Brain pericyte (primary cell): ENCODE results near the gene LYRM9.
"Not testable (repeated sequence)": the region's sequence is repeated elsewhere in the genome, so short reads cannot be mapped to it uniquely, and the experiment has no call there.

ENCODE experiments used
- DNase-seq: peaks from one replicate; pipeline ENCODE4 v3.0.0-alpha.2; 2012; ENCODE audit warnings: low read depth, low spot score

LYRM9 gene

DNA sequence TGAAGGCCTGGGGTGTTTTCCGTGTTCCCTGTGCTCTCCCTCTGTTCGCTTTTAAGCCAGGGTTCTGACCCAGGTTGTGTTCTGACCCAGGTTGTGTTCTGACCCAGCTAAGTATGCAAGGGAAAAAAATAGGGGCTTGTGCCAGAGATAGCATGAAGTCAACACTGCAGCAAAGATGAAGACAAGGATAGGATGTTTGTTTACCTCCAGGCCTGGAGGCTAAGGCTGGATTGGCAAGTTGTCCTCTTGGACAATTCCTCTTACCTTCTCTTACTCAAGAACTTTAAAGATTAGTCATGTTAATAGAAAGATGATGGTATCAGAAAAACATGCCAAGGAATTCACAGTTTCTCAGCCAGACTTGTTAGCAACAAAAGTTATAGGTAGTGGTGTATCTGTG, 19.4 kb downstream of the LYRM9 start:
- no peak for DNase-seq

DNA sequence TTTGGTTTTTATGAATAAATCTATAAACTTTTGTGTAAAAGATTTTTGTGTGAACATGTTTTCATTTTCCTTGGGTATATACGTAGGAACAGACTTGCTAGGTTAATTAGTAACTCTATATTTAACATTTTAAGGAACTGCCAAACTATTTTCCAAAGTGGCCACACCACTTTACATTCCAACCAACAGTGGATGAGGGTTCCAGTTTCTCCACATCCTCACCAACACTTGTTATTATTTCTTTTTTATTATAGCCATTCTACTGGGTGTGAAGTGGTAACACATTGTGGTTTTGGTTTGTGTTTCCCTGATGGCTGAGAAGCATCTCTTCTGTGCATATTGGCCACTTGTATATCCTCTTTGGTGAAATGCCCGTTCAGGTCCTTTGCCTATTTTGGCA, 20.0 kb downstream of the LYRM9 start:
- no peak for DNase-seq

DNA sequence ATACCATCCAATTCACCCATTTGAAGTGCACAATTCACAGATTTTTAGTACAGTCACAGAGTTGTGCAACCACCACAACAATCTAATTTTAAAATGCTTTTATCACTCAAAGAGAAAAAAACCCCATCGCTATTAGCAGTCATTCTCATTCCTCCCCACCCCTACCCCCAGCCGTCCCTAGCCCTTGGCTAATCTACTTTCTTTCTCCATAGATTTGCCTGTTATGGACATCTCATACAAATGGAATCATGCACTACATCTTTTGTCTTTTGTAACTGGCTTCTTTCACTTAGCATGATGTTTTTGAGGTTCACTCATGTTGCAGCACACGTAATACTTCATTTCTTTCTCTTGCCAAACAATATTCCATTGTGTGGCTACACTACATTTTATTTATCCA, 20.4 kb downstream of the LYRM9 start:
- DNase-seq = no peak

DNA sequence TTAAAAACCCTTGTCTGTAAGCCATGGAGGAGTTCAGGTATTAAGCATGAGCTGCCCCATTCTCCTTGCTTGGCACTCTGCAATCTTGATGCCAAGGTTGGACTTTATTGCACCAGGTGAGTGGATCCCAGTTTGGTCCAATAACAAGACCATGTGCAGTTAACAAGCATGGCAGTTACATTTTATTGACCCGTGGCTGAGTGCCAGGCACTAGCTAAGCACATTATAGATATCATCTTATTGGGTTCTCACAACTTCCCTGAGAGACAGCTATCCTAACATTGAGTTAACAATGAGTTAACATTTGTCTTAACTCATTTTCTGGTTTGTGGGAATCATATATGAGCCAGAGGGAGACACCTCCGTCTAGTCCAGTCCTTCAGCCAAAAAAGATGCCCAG, 21.8 kb downstream of the LYRM9 start:
- no peak for DNase-seq

DNA sequence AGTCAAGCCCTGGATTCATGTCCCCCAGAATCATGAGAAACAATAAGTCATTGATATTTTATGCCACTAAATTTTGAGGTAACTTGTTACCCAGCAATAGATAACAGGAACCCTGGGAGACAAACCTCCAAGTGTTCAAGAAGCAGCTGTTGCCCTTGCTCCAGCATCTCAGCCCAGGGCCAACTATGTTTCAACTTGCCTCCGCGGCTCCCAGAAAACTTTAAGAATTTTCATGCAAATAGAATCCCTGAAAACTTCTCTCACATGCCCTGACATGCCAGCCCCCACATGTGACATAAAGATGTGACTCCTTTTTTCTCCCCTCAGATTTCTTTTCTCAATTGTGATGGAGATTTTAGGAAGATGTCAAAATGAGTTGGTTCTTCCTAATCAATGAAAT, 22.8 kb downstream of the LYRM9 start:
- DNase-seq = no peak

DNA sequence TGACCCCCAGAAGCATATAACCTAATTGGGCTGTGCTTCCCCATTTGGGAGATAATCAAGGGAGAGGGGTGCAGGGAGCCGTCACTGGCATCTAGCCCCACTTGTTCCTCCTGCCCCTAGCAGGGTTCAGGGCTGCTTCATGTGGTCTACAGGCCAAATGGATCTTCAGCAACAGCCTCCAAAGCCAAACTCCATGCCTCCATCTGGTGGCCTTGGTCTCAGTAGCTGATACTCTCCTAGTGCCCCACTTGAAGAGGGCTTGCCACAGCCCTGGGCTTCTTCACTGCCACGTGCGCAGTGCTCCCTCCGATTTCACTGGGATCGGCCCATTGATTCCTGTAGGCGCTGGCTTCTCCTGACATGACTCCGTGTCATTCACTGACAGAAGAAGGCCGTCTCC, 24.6 kb downstream of the LYRM9 start:
- no peak for DNase-seq

DNA sequence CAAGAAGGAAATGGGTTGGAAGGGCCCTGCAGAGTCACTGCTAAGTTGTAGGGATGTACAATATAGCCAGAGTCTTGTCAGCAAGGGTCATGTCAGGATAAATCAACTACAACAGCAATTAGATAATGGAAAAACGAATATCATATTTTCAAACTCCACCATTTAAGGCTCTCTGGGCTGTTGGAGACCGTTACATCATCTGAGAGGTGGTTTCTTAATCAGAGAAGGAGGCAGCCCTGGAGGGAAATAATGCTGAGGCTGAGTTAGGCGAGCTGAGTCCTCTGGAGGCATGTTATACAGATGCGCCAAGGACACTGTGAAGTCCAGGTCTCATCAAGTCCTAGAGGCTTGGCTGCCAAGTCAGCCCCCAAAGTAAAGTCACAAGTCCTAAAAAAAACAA, 30.3 kb downstream of the LYRM9 start:
- no peak for DNase-seq

DNA sequence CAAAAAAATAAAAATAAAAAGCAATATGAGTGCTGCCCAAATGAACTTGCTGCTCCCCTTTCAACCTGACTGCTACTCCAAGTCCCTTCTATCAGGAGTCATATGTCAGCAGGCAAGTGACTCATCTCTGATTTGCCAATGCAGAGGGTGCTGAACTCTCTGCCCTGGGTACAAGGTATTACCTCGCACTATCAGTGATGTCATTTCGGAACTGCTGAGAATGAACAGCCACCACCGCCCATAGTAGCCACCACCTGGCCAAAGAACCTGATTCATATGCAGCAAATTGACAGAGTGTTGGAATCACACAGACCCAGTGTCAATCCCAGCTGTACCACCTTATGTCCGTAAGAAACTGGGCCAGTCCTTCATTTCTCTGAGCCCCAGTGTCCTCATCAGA, 31.2 kb downstream of the LYRM9 start:
- no peak for DNase-seq

DNA sequence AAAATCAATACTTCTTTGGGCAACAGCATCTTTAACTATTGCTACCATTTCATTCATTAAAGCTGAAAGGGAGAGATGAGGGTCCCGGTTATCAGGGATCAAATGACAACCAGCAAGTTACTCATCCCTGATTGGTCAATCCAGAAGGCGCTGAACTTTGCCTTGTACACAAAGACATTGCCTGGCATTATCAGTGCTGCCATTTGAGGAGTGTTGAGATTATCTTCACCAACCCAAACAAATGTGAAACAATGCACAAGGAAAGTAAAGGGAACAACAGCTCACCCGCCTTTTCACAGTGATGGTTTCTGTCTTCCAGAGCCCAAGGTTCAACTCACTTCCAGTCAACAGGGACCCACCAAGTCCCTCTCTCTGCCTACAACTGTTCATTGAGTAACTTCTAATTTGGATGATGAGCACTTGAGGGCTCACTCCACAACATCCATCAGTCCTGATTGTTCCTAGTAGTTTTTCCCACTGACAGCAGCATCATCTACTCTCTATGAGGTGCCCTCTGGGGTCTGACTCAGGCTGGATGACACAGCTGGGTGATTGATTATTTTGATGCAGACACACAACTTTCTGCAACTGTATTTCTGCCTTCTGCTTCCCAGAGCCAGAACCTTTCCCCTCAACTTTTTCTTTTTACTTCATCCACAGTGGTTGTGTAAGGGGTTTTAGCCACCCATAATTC, 32.0 kb downstream of the LYRM9 start:
- DNase-seq = no peak

DNA sequence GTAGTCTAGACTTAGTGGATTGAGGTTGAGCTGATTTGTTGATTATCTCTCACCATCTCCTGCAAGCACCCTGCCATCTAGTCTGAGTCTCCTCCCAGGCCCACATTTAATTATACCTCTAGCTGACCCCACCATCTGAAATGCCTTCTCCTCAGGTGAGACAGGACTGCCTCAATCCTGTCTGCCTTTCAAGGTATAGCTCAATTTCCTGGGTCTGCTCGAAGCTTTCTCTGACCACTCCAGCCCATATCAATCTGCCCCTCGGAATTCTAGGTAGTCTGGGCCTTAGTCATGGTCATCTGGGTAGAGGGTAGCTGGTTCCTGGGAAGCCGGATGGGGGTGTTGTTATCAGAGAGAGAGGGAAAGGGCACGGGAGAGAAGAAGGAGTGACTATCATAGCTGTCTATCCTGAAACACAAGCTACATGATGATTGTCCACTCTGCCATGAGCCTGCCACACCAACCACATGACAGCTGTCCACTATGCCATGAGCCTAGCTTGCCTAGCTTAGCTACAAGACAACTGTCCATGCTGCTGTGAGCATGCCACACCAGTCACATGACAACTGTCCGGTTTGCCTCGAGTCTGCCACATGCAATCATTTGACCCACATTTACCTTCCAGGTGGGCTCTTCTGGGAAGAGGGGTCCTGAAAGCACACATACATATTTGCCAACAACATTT, 34.4 kb downstream of the LYRM9 start:
- DNase-seq = no peak

DNA sequence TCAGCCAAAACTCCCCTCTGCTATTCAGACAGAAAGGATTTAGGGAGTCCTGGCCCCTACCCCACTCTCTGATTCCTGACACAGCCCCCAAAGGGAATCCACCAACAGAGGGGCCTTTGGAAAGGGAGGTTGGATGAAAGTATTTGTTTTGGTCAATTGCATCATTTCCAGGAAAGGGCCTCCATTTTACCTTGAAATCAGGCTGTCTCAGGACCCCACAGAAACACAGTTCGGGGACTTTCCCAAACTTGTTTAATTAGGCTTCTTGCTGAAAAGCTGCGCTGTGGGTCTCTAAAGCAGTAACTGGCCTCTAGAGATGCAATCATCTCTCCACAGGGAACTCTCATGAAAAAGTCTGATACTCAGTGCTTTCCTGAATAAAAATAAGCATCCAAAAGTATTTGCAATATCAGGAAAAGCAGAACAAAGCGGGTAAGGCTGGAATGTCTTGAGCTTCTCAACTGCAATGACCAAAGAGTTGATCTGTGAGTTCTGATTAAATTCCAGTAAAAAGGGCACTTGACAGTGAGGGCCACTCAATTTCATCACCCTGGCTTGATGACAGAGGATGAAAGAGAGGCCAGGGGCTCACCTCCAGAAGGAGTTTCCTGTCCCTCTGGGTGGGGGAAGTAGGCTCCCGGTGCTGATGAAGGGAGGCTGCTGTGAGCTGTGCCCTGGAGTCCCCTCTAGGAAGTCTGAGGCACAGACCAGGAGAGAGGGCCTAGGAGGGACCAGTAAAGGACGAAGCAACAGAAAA, 36.3 kb downstream of the LYRM9 start:
- no peak for DNase-seq

DNA sequence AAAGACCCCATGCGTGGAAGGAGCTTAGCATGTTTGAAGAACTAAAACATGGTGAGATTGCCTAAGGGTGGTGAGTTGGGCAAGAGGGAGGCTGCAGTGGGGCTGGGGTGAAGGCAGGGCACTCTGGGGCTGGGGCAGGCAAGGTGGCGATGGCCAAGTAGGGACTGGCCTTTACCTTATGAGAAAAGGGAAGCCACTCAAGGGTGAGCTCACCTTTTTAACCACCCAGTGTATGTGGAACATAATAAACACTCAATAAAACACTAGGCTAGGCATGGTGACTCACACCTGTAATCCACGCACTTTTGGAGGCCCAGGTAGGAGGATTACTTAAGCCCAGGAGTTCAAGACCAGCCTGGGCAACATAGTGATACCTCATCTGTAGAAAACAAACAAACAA, 37.7 kb downstream of the LYRM9 start:
- no peak for DNase-seq

DNA sequence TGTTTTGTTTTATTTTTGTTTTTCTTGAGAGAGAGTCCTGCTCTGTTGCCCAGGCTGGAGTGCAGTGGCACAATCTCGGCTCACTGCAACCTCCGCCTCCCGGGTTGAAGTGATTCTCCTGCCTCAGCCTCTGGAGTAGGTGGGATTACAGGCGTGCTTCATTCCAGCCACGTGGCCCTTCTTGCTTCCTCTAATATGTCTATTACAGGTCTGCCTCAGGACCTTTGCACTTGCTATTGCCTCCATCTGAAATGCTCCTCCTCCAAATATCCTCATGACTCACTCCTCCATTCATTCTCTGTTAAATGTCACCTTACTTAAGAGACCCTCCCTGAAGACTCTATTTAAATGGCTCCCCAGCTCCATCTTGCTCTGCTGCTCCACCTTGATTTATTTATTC, 39.0 kb downstream of the LYRM9 start:
- DNase-seq = no peak

DNA sequence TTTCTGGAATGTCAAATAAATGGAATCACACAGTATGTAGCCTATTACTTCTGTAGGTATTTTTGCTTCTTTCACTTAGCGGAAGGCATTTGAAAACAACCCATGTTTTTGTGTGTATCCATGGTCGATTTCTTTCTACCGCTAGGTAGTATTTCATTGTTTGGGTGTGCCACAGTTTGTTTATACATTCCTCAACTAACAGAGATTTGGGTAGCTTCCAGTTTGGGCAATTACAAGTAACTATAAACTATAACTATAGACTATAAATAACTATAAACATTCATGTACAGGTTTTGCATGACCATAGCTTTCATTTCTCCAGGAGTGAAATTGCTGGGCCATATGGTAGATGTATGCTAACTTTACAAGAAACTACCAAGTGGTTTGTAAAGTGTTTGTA, 40.1 kb downstream of the LYRM9 start:
- no peak for DNase-seq

DNA sequence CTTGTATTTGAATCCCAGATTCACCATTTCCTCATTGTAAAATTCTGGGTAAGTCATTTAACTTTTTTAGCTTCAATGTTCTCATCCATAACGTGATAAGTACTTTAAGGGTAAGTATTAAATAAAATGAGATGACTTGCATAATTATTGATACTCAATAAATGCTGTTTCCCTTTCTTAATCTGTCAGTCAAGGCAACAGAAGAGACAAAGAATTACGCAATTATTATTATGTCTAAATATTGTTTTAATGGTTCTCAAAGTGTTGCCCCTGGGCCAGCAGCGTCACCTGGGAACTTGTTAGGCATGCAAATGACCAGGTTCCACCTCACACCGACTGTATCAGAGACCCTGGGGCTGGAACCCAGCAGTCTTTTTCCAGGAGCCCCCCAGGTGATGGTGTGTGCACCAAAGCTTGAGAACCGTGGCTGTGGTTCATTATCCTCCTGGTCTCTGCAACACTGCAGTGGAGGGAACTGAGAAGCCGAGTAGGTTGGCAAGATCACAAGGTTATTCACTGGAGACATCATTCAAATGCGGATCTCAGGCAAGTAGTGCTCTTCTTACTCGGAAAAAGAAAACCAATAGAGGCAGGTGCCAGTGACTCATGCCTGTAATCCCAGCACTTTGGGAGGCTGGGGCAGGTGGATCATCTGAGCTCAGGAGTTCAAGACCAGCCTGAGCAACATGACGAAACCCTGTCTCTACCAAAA, 43.5 kb downstream of the LYRM9 start:
- no peak for DNase-seq

DNA sequence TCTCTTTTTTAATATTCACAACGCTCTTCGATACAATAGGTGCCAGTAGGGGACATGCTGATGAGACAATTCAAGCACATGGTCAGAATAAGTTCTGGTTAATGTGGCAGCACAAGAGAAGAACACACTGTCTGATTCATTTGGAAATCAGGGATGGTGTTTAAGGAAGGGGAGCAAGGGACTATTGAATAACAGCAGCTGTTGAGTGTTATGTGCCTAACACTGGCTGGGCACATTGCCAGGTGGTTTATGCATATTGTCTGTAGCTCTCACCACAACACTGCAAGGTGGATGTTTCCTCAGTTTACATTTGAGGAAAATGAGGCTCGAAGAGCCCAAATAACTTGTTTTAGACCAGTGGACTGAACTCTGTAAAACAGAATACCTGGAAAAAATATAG, 44.2 kb downstream of the LYRM9 start:
- DNase-seq = no peak

DNA sequence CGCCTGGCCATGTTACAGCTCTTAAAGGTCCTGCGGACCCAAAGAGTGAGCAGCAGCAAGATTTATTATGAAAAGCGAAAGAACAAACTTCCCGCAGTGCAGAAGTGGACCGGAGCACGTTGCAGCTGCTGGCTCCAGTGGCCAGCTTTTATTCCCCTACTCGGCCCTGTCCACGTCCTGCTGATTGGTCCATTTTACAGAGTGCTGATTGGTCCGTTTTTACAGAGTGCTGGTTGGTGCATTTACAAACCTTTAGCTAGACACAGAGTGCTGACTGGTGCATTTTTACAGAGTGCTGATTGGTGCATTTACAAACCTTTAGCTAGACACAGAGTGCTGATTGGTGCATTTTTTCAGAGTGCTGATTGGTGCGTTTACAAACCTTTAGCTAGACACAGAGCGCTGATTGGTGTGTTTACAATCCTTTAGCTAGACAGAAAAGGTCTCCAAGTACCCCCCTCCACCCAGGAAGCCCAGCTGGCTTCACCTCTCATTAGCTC, 46.3 kb downstream of the LYRM9 start:
- DNase-seq = not testable (repeated sequence)

DNA sequence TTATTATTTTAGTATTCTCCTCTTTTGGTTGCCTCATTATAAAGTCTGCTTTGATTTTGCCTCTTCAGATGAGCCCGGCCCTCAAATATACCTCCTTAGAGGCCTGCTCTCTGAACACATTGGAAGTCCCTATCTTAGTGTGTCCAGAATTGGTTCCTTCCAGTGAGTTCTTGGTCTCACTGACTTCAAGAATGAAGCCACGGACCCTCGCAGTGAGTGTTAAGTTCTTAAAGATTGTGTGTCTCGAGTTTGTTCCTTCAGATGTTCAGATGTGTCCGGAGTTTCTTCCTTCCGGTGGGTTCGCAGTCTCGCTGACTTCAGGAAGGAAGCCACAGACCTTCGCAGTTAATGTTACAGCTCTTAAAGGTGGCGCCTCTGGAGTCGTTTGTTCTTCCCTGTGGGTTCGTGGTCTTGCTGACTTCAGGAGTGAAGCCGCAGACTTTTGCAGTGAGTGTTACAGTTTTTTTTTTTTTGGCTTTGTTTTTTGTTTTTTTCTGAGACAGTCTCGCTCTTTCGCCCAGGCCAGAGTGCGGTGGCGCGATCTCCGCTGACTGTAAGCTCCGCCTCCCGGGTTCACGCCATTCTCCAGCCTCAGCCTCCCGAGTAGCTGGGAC, 47.0 kb downstream of the LYRM9 start:
- no peak for DNase-seq

DNA sequence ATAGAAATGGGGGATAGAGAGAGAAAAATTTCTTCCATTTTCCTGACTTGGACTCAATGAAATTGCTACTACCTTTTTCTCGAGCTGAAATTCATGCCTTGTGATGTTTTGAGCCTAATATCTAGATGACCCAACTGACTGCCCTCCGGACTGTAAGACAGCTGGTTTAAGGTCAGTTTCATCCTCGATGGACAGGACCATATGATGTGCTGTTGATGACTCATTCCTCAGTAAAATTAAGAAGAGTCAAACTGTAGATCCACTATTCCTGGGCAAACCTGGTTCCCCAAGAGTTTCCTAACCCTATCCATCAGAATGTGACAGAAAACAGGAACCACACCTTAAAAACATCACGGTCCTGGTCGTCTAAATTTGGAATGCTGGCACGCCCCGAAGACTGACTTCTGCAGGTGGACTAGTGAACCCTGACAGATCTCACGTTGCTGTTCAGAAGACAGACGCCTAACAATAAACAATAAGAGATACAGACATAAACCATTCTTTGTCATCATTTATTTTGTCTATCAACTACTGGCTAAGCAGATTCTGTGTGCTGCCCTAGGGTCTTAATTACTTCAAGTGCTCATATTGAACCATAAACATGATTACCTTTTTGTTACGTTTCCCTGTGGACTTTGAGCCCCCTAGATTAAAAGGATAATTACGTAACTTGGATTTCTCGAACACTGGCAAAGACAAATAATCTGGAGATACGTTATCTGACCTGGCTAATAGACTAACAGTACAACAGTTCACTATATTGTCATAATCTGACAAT, 47.7 kb downstream of the LYRM9 start:
- no peak for DNase-seq

DNA sequence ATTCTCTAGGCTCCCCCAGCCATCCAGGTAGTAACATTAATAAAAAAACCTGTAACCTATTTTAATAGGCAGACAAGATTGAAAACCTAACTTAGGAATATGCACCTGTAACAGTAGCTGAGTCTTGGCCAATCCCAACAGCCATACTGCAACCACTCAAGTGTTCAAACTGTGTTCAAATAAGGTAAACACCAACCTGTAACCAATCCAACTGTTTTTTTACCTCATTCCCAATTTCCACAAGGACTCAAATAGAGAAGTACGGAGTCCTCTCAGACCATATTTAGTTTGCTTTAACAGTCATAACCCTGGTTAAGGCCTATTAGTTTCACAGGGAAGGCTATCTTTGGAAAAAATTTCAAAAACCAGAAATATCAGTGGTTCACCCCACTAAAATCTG, 52.5 kb downstream of the LYRM9 start:
- no peak for DNase-seq

DNA sequence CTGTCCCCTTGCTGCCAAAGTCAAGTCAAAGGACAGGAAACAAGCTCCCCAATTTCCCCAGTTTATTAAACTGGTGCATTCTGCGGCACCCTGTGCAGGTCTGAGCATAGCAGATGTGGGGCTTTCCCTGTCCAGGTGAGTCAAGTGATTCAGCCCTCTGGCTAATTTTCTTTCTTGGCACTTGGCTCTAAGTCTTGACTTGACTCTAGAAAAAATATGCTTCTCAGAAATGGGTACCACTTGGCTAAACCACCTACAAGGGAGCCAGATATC, 52.8 kb downstream of the LYRM9 start:
- not testable (repeated sequence) for DNase-seq
